Measurements from ENCODE around the gene HCCS.

HCCS gene

GRCh38 chrX:11135564-11136185 lies 24.5 kb downstream of the HCCS start:
- no peak for DNase-seq (ENCODE audit: low spot score)
- TF ChIP-seq, protein P1, sequence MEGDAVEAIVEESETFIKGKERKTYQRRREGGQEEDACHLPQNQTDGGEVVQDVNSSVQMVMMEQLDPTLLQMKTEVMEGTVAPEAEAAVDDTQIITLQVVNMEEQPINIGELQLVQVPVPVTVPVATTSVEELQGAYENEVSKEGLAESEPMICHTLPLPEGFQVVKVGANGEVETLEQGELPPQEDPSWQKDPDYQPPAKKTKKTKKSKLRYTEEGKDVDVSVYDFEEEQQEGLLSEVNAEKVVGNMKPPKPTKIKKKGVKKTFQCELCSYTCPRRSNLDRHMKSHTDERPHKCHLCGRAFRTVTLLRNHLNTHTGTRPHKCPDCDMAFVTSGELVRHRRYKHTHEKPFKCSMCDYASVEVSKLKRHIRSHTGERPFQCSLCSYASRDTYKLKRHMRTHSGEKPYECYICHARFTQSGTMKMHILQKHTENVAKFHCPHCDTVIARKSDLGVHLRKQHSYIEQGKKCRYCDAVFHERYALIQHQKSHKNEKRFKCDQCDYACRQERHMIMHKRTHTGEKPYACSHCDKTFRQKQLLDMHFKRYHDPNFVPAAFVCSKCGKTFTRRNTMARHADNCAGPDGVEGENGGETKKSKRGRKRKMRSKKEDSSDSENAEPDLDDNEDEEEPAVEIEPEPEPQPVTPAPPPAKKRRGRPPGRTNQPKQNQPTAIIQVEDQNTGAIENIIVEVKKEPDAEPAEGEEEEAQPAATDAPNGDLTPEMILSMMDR (IDR thresholded peaks at IDR 0.05), result no peak
- Histone ChIP-seq H3K27ac (no peak overlapping the region), H3K4me3 (no peak overlapping the region)

DNA sequence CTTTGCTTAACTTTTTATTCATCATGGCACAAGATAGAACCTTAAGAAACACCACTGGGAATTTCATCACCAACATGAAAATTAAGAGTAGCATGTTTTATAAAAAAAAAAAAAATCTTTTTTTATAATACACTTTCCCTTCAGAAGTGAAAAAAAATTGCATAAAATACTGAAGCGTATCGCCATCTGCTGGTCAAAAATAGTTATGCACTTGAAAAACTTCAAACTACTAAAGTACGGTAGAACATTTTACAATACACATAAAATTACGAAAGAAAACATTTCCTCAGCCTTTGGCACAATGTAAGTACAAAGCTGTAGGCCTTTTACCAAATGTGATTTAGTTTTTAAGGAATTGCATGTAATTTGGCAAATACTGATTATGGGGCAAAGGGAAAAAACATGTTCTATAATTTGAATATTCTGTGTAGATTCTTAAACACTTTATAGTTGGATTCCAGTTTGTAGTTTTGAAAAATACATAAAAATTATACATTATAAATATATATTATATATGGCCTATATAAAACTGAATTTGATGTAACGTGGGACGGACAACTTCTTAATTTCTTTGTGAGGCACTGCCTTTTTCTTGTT lies 26.5 kb downstream of the HCCS start:
- H3K4me3 ChIP-seq, result no peak overlapping the region
- no peak overlapping the region for H3K27ac ChIP-seq
- TF ChIP-seq, protein P1 (IDR thresholded peaks at IDR 0.05), result peak; percentile 62
- no peak for DNase-seq (ENCODE audit: low spot score)

DNA sequence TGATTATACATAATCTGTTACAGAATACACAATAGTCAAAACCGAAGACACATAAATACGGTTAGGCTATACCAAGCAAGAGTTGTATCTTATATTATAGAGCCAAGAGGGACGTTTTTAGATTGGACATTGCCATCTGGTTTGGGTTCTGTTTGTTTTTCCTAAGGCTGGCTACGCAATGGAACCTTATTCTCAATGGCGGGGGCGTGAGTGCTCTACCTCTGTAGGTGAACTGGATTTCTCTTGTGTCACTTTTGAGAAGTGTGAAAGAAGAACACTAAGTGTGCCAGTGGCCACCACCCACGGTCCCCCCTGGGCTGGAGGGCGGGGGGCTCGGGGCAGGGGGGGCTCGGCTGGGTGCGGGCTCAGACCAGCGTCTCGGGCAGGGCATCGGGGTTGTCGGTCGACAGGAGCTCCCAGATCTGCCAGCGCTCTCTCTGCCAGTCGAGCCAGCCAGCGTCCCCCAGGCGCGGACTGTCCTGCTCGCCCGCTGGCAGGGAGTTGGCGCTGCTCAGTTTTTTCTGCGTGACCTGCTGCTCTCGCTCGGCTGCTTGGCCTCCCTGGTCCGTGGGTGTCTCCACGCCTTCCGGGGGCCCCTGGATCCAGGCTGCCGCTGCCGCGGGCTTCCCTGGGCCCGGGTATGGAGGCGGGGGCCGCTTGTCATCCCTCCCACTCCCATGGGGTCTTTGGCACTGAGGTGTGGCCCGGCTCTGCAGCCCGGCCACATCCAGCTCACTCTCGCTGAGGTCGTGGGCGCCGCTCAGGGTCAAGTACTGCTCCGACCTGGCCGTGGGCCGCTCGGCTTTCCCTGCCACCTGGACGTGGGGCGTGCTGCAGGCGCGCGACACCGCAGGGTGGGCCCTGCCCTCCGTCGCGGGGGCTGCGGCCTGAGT lies 27.6 kb downstream of the HCCS start:
- TF ChIP-seq, protein P1 (IDR thresholded peaks at IDR 0.05), result no peak
- DNase-seq (ENCODE audit: low spot score), result no peak
- Histone ChIP-seq H3K27ac (no peak overlapping the region), H3K4me3 (no peak overlapping the region)

DNA sequence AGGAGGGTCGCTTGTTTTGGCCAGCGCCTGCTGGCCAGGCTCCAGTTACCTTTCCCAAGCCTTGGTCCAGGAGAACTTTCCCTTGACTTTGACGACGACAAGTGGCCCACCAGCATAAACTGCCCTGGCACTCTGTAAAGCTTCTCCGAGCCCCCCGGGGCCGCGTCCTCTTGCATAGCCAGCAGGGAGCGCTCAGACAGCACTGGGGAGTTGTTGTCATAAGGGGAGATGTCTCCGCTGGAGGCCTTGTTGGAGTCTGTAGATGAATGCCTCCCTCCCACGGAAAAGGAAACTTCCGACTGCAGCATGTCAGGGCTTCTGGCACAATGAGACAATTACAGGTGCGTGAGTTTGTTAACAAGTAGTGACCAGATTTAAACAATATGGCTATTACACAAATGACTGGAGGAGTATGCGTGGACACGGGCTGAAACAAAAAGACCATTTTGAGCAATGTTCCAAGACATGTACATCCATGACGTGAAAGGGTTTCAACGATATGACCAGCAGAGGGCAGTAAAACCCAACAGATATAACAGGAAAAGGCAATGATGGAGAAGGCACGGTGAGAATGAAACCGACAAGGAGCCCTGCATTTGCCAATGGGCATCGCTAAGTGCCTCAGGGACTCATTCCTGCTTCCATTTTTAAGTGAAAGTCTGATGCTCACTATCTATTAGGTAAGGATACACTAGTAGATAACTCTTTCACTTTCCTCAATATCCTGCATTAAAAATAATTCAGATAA lies 33.0 kb downstream of the HCCS start:
- no peak overlapping the region for H3K4me3 ChIP-seq
- TF ChIP-seq, protein P1 (IDR thresholded peaks at IDR 0.05), result peak; percentile 19
- H3K27ac ChIP-seq, result no peak overlapping the region
- DNase-seq (ENCODE audit: low spot score), result no peak

DNA sequence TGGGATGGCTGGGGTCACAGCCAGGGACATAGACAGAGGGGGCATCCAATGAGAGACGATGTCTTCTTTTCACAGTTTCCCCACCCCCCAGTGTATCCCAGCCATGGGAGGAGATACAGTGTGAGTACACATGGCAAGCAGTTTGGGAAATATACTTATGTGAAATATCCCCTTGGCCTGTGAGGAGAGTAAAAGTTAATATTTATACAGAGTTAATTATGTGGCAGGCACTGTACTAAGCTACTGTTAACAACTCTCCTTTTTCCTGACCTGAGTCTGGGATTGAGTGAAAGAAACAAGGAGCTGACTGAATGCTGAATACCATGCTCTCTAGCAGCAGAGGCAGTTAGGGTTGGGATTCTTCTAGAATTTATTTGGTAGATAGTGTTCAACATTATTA lies 35.3 kb downstream of the HCCS start:
- TF ChIP-seq, protein P1 (IDR thresholded peaks at IDR 0.05), result no peak
- no peak for DNase-seq (ENCODE audit: low spot score)
- Histone ChIP-seq H3K27ac (no peak overlapping the region), H3K4me3 (no peak overlapping the region)

- TF ChIP-seq, protein P1 (IDR thresholded peaks at IDR 0.05), result no peak
- DNase-seq (ENCODE audit: low spot score), result no peak
- Histone ChIP-seq H3K27ac (no peak overlapping the region), H3K4me3 (no peak overlapping the region)
Measured at GRCh38 chrX:11148401-11148800, 37.3 kb downstream of the HCCS start.
